ENCODE data around the gene SORD.
A peak's percentile ranks its signal among the peaks of the same experiment; 100 is the strongest.

Gene SORD

DNA sequence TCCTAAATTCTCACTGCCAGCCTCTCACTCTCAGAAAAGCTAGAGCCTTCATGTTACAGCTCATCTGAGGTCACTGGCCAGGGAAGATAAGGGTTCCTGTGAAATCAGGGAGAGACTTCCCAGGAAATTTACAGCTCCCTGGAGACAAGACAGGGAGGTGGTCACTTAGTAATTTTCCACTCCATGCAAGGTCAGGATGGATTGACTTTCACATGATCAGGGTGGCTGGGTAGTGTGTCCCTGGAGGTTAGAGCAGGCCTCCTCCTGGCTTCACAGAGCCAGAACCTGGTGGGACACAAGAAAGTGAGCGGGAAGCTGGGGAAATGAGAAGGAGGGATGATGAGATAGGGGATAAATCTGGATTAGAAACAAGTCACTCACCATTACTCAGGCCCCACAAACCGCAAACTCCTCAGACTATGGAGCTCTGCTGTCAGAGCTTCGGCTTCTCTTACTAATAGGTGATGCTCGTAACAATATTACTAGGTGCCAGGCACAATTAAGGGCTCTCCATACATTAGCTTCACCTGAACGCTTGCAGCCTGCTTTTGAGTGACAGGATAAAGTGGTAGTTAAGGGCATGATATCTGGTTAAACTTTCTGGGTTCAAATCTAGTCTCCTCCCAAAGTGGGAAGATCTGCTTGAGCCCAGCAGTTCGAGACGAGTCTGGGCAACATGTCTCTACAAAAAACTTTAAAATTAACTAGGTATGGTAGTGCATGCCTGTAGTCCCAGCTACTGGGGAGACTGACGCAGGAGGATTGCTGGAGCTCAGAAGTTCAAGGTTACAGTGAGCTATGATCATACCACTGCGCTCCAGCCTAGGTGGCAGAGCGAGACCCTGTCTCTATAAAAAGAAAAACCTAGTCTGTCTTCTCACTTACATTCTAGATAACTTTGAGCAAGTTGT is 66.1 kb downstream of the SORD start:
- intact Hi-C loops (cut with DNase I; ENCODE audit: low total_unique reads), result no loop called here
- Histone ChIP-seq H3K4me3 (no peak overlapping the region), H3K4me1 (no peaks in the 10 kb centered on the region), H3K27me3 (peaks cover 0 to 3% of the 10 kb centered on the region in 2 donors), H3K27ac (no peak overlapping the region), H3K9me3 (no peaks in the 10 kb centered on the region), H3K36me3 (no peaks in the 10 kb centered on the region)
- TF ChIP-seq, protein P1, sequence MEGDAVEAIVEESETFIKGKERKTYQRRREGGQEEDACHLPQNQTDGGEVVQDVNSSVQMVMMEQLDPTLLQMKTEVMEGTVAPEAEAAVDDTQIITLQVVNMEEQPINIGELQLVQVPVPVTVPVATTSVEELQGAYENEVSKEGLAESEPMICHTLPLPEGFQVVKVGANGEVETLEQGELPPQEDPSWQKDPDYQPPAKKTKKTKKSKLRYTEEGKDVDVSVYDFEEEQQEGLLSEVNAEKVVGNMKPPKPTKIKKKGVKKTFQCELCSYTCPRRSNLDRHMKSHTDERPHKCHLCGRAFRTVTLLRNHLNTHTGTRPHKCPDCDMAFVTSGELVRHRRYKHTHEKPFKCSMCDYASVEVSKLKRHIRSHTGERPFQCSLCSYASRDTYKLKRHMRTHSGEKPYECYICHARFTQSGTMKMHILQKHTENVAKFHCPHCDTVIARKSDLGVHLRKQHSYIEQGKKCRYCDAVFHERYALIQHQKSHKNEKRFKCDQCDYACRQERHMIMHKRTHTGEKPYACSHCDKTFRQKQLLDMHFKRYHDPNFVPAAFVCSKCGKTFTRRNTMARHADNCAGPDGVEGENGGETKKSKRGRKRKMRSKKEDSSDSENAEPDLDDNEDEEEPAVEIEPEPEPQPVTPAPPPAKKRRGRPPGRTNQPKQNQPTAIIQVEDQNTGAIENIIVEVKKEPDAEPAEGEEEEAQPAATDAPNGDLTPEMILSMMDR (IDR thresholded peaks at IDR 0.05), result no peak
- DNase-seq, result peak in 1 of 2 donors; percentile 11

DNA sequence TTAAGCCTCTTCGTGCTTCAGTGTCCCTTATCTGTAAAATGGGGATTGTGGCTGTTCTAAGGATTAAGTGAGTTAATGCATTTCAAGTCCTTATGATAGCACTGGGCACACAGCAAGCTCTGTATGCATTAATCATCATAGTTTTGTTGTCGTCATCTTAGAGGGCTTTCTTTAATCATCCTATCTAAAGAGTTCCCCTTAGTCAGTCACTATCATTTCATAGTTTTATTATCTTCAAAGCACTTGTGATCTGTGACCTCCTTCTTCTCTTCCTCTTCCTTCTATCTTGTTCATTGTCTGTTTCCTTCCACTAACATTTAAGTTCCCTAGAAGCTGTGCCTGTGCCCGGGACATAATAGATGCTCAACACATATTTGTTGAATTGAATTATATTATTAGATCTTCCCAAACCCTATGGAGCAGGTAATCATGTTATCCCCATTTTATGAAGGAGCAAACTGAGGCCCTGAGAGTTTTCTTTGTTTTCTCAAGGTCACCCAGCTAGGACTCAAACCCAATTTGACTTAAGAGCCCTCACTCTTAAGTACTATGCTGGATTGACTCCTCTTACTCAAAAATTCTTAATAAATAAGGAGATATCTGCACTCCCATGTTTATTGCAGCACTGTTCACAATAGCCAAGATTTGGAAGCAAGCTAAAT is 66.8 kb downstream of the SORD start:
- H3K27me3 ChIP-seq, result peaks cover 0 to 2% of the 10 kb centered on the region in 2 donors
- no peak overlapping the region for H3K27ac ChIP-seq
- TF ChIP-seq, protein P1 (IDR thresholded peaks at IDR 0.05), result no peak
- H3K4me3 ChIP-seq, result no peak overlapping the region
- intact Hi-C loops (cut with DNase I; ENCODE audit: low total_unique reads), result no loop called here
- H3K9me3 ChIP-seq, result no peaks in the 10 kb centered on the region
- no peaks in the 10 kb centered on the region for H3K36me3 ChIP-seq
- no peak for DNase-seq
- no peaks in the 10 kb centered on the region for H3K4me1 ChIP-seq

DNA sequence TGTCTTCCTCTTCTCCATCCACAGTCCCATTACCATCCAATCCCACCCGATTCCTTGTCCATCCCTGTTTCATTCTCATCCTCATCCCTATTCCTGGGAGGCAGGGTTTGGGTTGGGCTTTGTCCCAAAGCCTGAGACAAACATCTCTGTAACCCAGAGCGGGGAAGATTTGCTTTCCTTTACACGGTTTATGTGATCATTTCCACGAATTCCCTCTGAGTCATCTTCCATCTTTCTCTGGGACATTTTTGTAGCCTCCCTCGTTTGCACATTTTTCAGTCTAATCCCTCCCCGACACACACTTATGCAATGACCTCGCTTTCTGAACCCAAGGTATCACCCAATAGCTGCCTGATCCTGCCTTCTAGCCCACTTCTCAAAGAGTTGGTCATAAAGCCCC is 68.2 kb downstream of the SORD start:
- Histone ChIP-seq H3K4me1 (no peaks in the 10 kb centered on the region), H3K27me3 (no peaks in the 10 kb centered on the region), H3K27ac (no peak overlapping the region), H3K36me3 (no peaks in the 10 kb centered on the region), H3K4me3 (no peak overlapping the region), H3K9me3 (no peaks in the 10 kb centered on the region)
- intact Hi-C loops (cut with DNase I; ENCODE audit: low total_unique reads), result no loop called here
- TF ChIP-seq, protein P1 (IDR thresholded peaks at IDR 0.05), result no peak
- DNase-seq, result peak in 1 of 2 donors; percentile 9

DNA sequence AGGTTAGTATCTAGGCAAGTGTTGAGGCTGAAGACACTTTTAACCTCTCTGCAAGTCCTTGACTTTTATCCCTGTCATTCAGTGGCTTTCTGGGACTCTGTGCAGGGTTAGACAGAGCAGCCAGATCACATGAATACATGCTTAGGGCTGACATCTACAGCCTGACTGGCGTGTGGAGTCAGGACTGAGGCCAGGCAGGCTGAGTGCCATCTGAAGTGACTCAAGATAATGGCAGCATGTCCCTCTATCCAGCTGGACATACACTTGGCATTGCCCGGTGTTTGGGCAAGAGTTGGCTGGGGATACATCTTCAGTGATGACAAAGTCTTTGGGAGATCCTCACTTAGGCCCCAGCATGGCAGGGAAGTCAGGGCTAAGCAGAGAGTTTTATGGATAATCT is 68.6 kb downstream of the SORD start:
- TF ChIP-seq, protein P1 (IDR thresholded peaks at IDR 0.05), result no peak
- no peaks in the 10 kb centered on the region for H3K9me3 ChIP-seq
- peak in 1 of 2 donors; percentile 19 for DNase-seq
- no peak overlapping the region for H3K27ac ChIP-seq
- H3K4me3 ChIP-seq, result no peak overlapping the region
- no peaks in the 10 kb centered on the region for H3K27me3 ChIP-seq
- intact Hi-C loops (cut with DNase I; ENCODE audit: low total_unique reads), result no loop called here
- H3K4me1 ChIP-seq, result no peaks in the 10 kb centered on the region
- no peaks in the 10 kb centered on the region for H3K36me3 ChIP-seq

DNA sequence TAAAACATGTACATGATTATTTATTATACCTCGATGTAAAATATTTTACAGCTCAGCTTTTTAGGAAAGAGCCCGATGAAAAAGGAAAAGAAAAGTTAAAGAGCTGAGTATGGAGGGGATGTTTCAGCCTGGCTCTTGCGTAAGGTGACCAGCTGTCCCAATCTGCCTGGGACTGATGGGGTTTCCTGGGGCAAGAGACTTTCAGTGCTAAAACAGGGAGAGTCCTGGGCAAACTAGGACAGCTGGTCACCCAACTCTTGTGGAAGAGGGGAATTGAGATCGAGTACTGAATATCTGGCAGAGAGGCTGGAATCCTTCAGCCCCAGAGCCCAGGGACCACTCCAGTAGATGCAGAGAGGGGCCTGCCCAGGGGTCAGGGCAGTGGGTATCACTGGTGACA is 70.0 kb downstream of the SORD start:
- Histone ChIP-seq H3K27me3 (no peaks in the 10 kb centered on the region), H3K27ac (no peak overlapping the region), H3K36me3 (no peaks in the 10 kb centered on the region), H3K9me3 (no peaks in the 10 kb centered on the region), H3K4me1 (no peaks in the 10 kb centered on the region), H3K4me3 (no peak overlapping the region)
- TF ChIP-seq, protein P1 (IDR thresholded peaks at IDR 0.05), result no peak
- intact Hi-C loops (cut with DNase I; ENCODE audit: low total_unique reads), result no loop called here
- peak in 1 of 2 donors; percentile 20 for DNase-seq

All from tibial artery (tissue), 4 donors.